SU-DHL-6 (cell line): ENCODE measurements around the gene PPP2R5C.

ENCODE experiments used
- H2AFZ ChIP-seq: fragments of 200-600 bp; sonication (generic); 2 replicates; pipeline ENCODE4 v1.6.1; 2014; ENCODE audit warnings: low read depth, mild to moderate bottlenecking, moderate library complexity, mixed read lengths, antibody characterized with exemption, low read length; ENCODE audit not compliant: severe bottlenecking
- H3F3A ChIP-seq: fragments of 200-600 bp; shearing (Covaris generic); 2 replicates; pipeline ENCODE4 v1.6.0; 2016; ENCODE audit warnings: antibody characterized with exemption, mild to moderate bottlenecking; ENCODE audit not compliant: insufficient read depth
- H3K27ac ChIP-seq: fragments of 200-600 bp; sonication (generic); 2 replicates; pipeline ENCODE4 v1.5.1; 2016; ENCODE audit warnings: low read depth, mild to moderate bottlenecking, low read length, moderate library complexity, mixed read lengths
- H3K27me3 ChIP-seq: fragments of 200-600 bp; sonication (generic), shearing (Covaris generic); 2 replicates; pipeline ENCODE4 v1.6.0; 2014; ENCODE audit warnings: mild to moderate bottlenecking, low read length
- H3K36me3 ChIP-seq: fragments of 200-600 bp; sonication (generic); 2 replicates; pipeline ENCODE4 v1.6.1; 2014; ENCODE audit warnings: mild to moderate bottlenecking, low read length, mixed read lengths
- H3K4me2 ChIP-seq: fragments of 300-600, 200-600 bp; shearing (Covaris generic), sonication (generic); 2 replicates; pipeline ENCODE4 v1.6.0; 2014; ENCODE audit warnings: low read length, low read depth, mild to moderate bottlenecking; ENCODE audit not compliant: poor library complexity, severe bottlenecking
- H3K4me3 ChIP-seq: fragments of 200-600 bp; sonication (generic); 2 replicates; pipeline ENCODE4 v1.5.1; 2014; ENCODE audit warnings: antibody characterized with exemption, low read length, mild to moderate bottlenecking, mixed read lengths; ENCODE audit not compliant: insufficient read depth, poor library complexity, severe bottlenecking
- H3K79me2 ChIP-seq: fragments of 200-600 bp; sonication (generic); 2 replicates; pipeline ENCODE4 v1.6.1; 2014; ENCODE audit warnings: mild to moderate bottlenecking, low read length, moderate library complexity; ENCODE audit not compliant: insufficient read depth
- H3K9ac ChIP-seq: fragments of 200-600 bp; sonication (generic); 2 replicates; pipeline ENCODE4 v1.7.0; 2014; ENCODE audit warnings: mild to moderate bottlenecking, low read length
- H3K9me2 ChIP-seq: fragments of 200-600 bp; sonication (generic); replicated peaks from 2 replicates; pipeline ENCODE4 v1.6.1; 2014; ENCODE audit warnings: low read length; ENCODE audit not compliant: insufficient read depth
- H3K9me3 ChIP-seq: fragments of 200-600 bp; sonication (generic); 2 replicates; pipeline ENCODE4 v1.6.1; 2014; ENCODE audit warnings: low read length, mixed read lengths; ENCODE audit not compliant: insufficient read depth
- H4K20me1 ChIP-seq: fragments of 200-600 bp; sonication (generic); 2 replicates; pipeline ENCODE4 v1.6.1; 2014; ENCODE audit warnings: low read depth, mild to moderate bottlenecking, antibody characterized with exemption, low read length, moderate library complexity, mixed read lengths
- EZH2phosphoT487 ChIP-seq: fragments of 200-600 bp; sonication (generic), shearing (Covaris generic); conservative IDR thresholded peaks from 2 replicates; pipeline ENCODE4 v1.6.1; 2018; ENCODE audit warnings: mild to moderate bottlenecking, antibody characterized with exemption, low read length, moderate library complexity, mixed read lengths
- TF ChIP-seq, protein P1 (sequence below): fragments of 200-600 bp; sonication (generic); IDR thresholded peaks from one replicate; pipeline ENCODE4 v1.5.1; 2017; ENCODE audit warnings: antibody characterized with exemption, mild to moderate bottlenecking, low read length, moderate library complexity; ENCODE audit not compliant: insufficient read depth, poor library complexity, severe bottlenecking

The PPP2R5C gene

DNA sequence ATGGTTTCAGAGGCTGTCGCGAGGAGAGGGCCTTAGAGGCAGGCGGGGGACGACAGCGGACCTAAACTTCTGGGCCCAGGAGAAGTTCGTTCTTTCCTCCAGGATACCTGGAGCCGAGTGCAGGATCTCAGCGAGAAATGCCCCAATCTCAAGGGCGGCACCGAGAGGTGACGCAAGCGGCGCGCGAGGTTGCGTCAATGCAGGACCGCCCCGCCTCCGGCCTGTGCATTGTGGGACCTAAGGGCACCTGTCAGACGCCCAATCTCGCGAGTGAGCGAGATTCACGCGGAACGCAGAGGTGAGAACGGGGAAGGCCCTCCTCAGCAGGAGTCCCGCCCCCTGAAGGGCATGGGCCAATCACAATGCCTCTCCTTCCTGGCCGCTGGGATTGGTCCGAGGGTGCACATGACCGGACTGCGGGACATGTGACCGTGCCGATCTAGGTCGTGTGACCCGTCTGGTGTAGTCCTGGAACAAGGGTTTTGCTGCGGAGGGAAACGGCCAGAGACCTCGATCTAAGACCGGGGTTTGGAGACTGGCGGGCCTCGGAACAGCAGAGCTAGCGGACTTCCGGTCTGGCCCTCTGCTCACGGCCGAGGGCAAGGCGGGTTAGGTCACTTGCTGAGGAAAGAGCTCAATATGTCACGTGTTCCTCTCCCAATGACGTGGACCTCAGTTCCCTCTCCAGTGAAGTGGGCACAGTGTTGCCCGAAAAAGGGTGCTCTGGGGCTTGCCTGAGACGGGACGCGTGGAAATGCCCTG is 186.6 kb downstream of the PPP2R5C start:
- Histone ChIP-seq H3K27ac (peak overlapping the region; percentile 43), H3F3A (no peaks in the 10 kb centered on the region), H4K20me1 (no peaks in the 10 kb centered on the region), H3K36me3 (no peaks in the 10 kb centered on the region), H3K4me2 (peak overlapping the region; percentile 92), H3K9me2 (no peaks in the 10 kb centered on the region), H2AFZ (peak overlapping the region; percentile 83), H3K9me3 (no peaks in the 10 kb centered on the region), H3K9ac (peak overlapping the region; percentile 72), H3K27me3 (no peaks in the 10 kb centered on the region), H3K79me2 (peaks cover 5% of the 10 kb centered on the region), H3K4me3 (peak overlapping the region; percentile 79)
- TF ChIP-seq, protein P1, sequence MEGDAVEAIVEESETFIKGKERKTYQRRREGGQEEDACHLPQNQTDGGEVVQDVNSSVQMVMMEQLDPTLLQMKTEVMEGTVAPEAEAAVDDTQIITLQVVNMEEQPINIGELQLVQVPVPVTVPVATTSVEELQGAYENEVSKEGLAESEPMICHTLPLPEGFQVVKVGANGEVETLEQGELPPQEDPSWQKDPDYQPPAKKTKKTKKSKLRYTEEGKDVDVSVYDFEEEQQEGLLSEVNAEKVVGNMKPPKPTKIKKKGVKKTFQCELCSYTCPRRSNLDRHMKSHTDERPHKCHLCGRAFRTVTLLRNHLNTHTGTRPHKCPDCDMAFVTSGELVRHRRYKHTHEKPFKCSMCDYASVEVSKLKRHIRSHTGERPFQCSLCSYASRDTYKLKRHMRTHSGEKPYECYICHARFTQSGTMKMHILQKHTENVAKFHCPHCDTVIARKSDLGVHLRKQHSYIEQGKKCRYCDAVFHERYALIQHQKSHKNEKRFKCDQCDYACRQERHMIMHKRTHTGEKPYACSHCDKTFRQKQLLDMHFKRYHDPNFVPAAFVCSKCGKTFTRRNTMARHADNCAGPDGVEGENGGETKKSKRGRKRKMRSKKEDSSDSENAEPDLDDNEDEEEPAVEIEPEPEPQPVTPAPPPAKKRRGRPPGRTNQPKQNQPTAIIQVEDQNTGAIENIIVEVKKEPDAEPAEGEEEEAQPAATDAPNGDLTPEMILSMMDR: no peak
- no peak for TF ChIP-seq EZH2phosphoT487

DNA sequence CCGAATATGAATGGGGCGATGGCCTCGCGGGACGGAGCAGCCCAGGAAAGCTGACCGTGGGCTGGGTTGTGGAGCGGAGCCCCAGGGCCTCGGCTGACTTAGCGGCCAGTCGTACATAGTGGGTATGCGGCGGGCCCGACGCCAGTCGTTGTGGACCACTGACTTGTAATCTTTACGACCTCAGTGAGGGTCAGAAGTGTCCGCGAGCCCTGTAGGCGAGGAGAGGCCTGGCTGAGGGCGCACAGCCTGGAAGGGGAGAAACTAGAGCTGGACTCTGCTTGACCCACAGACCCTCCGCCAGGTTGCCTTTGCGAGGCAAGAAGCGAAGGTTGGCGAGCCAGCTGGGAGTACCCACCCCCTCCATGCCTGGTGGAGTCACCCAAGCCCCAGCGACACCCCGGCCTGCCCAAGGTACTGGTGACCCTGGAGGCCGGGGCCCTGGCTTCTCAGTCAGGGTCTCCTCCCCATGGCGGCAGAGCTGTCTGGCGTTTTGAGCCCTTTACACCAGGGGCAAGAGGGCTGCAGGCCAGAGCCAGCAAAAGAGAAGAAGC is 187.2 kb downstream of the PPP2R5C start:
- no peaks in the 10 kb centered on the region for H3K9me3 ChIP-seq
- peak overlapping the region; percentile 27; the same call in 1 of the 2 replicates for H3K27ac ChIP-seq
- peak overlapping the region; percentile 79 for H3K4me3 ChIP-seq
- no peaks in the 10 kb centered on the region for H4K20me1 ChIP-seq
- H3K9ac ChIP-seq: peak overlapping the region; percentile 72
- no peaks in the 10 kb centered on the region for H3K9me2 ChIP-seq
- TF ChIP-seq, protein P1: no peak
- no peak for TF ChIP-seq EZH2phosphoT487
- H3K27me3 ChIP-seq: no peaks in the 10 kb centered on the region
- H3K79me2 ChIP-seq: peaks cover 5% of the 10 kb centered on the region
- H3K4me2 ChIP-seq: peak overlapping the region; percentile 92
- peak overlapping the region; percentile 83 for H2AFZ ChIP-seq
- H3K36me3 ChIP-seq: no peaks in the 10 kb centered on the region
- no peaks in the 10 kb centered on the region for H3F3A ChIP-seq

- Histone ChIP-seq H3K4me3 (no peak overlapping the region), H3K9me2 (no peaks in the 10 kb centered on the region), H3K9me3 (no peaks in the 10 kb centered on the region), H3F3A (no peaks in the 10 kb centered on the region), H3K4me2 (no peak overlapping the region), H2AFZ (no peak overlapping the region), H3K27ac (no peak overlapping the region), H3K27me3 (no peaks in the 10 kb centered on the region), H3K9ac (no peak overlapping the region), H3K36me3 (no peaks in the 10 kb centered on the region), H3K79me2 (peaks cover 5% of the 10 kb centered on the region), H4K20me1 (no peaks in the 10 kb centered on the region)
- TF ChIP-seq, protein P1: no peak
- no peak for TF ChIP-seq EZH2phosphoT487
Measured at GRCh38 chr14:101950100-101950499, 188.6 kb downstream of the PPP2R5C start.
